NCI-H146 (cell line): ENCODE results near the gene FBXL13.
"Not testable (repeated sequence)": the region's sequence is repeated elsewhere in the genome, so short reads cannot be mapped to it uniquely, and the experiment has no call there.

Source experiments
- DNase-seq: peaks from one replicate; lab custom pipeline; 2025; lab: John Stamatoyannopoulos, UW

FBXL13 gene

DNA sequence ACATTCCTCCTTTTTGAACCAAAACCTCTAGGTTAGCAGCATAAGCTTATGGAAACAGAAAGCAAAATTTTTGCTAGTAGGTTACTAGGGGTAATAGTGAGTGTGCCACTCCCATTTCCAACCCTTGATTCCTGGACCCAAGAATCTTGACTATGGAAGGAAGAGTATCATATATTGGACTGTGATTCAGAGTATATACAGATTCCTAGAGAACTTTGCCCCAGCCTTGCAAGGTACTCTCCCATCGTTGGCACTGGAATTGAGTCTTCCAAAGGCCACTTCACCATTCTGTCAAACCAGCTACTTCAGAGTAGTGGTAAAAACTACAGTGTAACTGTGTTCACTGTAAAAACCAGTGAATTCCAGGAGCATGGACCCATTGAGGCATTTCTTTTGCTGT is 92.4 kb downstream of the FBXL13 start:
- DNase-seq = no peak

DNA sequence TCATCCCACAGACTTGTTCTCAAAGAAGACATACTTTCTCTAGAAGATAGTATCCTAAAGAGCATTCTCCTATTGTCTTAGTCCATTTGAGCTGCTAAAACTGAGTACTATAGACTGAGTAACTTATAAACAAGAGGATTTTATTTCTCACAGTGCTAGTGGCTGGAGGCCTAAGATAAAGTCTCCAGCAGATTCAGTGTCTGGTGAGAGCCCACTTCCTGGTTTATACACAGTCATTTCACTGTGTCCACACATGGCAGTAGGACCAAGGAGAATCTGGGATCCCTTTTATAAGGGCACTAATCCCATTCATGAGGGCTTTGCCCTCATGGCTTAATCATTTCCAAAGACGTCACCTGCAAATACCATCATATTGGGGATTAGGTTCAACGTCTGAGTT is 93.1 kb downstream of the FBXL13 start:
- no peak for DNase-seq

DNA sequence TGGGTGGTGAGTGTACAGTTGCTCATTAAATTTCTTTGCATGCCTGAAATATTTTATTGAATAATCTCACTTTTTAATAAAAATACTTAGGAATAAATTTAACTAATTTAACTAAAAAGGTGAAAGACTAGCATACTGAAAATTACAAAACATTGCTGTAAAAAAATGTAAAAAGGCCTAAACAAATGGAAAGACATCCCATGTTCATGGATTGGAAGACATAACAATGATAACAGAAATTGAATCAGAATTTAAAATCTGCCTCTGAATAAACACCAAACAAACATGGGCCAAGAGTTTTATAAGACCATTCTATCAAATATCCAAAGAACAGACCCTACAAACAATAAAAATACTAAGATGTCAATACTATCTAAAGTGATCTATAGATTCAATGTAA is 94.9 kb downstream of the FBXL13 start:
- no peak for DNase-seq

DNA sequence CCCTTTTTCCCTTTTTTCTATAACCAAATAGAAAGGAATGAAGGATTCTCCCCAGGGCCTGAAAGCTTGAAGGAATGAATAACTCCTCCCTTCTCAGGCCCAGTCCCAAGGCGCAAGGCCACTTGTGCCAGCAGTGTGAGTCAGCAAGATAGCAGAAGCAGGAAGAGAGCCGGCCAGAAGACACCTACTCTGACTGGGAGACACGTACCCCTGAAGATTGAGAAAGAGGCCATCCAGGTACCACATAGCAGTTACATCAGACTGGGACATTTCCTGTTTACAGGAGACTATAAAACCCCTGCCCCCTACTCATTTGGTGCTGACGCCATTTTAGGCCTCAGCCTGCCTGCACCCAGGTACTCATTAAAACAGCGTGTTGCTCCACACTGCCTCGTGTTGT is 96.3 kb downstream of the FBXL13 start:
- no peak for DNase-seq

DNA sequence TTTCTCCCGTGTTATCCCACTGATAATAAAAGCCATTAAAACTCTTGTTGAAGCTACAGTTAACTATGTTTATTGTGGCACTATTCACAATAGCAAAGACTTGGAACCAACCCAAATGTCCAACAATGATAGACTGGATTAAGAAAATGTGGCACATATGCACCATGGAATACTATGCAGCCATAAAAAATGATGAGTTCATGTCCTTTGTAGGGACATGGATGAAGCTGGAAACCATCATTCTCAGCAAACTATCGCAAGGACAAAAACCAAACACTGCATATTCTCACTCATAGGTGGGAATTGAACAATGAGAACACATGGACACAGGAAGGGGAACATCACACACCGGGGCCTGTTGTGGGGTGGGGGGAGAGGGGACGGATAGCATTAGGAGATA is 97.0 kb downstream of the FBXL13 start:
- DNase-seq = not testable (repeated sequence)

DNA sequence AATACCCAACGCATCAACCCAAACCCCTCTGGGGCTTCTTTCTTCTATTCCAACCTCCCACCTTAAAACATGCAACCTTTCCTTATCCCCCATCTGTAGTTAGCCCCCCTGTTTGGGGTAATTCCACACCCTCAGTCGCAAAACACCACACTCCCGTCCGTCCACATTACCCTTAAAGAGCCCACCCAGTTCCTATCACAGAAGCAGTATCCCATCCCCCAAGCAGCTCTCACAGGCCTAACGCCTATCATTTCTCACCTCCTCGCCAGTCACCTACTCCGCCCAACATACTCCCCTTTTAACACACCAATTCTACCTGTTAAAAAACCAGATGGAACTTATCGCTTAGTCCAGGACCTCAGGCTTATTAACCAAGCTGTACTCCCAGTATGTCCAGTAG is 98.1 kb downstream of the FBXL13 start:
- no peak for DNase-seq

DNA sequence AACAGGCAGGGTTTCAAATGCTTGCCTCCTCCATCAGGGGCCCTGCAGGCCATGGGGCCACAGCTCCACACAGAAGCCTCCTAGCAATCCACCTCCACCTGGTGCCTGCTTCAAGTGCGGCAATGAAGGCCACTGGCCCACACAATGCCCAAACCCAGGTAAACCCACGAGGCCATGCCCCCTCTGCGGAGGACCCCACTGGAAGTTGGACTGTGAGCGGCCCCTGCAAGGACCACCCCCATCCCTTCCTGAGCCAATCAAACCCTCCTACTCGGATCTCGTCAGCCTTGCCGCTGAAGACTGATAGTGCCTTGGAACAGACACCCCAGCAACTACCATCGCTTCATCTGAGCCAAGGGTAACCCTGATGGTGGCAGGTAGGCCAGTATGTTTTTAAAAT is 98.7 kb downstream of the FBXL13 start:
- DNase-seq = no peak

DNA sequence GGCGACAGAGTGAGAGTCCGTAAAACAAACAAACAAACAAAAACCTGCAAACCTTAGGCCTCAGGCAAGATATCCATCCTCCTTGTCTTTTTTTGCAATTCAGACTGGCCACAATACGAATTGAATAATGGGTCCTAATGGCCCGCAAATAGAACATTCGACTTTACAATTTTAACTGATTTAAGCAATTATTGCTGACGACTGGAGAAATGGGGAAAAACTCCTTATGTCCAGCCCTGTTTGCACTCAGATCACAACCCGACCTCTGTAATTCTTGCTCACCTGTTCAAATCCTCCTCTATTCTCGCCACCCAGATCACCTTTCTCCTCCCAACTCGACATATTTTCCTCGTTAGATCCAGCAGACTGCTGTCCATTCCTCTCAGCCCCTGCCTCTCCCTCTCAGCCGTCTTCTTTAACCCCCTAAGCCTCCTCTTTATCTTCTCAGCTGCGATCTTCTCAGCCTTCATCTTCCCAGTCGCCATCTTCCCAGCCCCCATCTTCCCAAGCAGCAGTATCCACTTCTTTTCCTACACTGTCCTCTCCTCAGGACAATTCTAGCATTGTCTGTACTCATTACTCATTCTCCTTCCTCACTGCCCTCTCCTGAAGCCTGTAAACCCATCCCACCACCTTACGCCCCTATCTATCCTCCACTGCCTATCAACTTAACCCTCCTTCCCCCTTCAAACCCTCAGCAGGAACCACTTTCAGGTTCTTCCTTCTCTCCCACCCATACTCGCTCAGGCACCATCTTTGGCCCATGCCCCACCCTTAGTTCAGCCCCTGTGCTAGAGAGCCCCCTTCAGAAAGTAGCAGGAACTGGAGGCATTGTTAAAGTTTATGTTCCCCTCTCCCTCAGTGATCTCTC is 100.0 kb downstream of the FBXL13 start:
- DNase-seq = no peak

DNA sequence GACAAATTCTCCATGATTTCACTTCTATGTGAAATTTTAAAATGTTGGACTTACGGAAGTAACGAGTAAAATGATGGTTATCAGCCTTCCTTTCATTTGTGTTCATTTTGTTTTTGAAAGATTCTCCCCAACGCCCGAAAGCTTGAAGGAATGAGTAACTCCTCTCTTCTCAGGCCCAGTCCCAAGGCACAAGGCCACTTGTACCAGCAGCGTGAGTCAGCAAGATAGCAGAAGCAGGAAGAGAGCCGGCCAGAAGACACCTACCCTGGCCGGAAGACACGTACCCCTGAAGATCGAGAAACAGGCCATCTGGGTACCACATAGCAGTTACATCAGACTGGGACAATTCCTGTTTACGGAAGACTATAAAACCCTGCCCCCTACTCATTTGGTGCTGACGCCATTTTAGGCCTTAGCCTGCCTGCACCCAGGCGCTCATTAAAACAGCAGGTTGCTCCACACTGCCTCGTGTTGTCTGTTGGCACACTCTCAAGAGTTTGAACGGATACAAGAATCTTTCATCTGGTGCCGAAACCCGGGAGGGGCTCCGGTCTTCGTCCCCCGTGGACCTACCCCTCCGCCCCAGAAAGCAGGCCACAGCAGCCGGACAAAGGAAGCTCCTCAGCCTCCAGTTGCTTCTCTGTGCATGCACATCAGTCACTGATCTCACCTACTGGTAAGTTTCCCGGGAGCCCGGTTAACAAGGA is 101.3 kb downstream of the FBXL13 start:
- DNase-seq = no peak

DNA sequence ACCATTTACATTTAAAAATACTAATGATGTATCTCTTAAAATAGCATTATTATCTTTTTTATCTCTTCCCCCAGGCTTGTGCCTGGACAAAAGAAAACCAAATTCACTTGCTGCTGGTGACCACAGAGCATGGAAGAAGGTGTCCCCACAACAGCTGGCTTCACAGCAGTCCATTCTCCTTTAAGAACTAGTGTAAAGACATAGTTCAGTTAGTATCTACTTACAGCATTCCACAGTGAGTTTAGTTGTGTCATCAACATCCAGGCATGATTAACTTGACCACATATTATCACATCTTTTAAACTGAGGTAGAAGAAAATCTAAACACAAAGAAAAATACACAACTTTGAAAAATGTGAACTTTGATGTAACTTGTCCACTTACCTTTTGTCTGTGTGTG is 106.8 kb downstream of the FBXL13 start:
- no peak for DNase-seq

DNA sequence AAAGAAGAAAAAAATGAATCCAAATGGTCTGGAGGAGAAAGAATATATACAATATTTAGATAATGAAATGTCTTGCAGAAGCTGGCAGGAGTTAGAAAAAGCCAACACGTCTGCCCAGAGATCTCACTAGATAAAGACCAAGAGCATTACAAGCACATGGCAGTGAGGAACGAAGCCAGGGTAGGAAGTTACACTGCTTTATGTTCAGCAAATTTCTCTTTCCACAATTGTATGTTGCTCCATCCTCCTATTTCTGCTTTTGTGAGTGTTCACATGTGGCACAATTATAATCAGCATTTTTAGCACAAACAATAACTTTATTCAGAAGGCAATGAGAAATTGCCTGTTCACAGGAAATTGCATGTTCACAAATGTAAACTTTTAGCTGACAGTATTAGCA is 108.1 kb downstream of the FBXL13 start:
- no peak for DNase-seq

DNA sequence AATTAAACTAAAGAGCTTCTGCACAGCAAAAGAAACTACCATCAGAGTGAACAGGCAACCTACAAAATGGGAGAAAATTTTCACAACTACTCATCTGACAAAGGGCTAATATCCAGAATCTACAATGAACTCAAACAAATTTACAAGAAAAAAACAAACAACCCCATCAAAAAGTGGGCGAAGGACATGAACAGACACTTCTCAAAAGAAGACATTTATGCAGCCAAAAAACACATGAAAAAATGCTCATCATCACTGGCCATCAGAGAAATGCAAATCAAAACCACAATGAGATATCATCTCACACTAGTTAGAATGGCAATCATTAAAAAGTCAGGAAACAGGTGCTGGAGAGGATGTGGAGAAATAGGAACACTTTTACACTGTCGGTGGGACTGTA is 112.6 kb downstream of the FBXL13 start:
- DNase-seq = not testable (repeated sequence)

DNA sequence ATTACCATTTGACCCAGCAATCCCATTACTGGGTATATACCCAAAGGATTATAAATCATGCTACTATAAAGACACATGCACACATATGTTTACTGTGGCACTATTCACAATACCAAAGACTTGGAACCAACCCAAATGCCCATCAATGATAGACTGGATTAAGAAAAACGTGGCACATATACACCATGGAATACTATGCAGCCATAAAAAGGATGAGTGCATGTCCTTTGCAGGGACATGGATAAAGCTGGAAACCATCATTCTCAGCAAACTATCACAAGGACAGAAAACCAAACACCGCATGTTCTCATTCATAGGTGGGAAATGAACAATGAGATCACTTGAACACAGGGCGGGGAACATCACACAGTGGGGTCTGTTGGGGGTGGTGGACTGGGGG is 116.6 kb downstream of the FBXL13 start:
- DNase-seq = not testable (repeated sequence)

DNA sequence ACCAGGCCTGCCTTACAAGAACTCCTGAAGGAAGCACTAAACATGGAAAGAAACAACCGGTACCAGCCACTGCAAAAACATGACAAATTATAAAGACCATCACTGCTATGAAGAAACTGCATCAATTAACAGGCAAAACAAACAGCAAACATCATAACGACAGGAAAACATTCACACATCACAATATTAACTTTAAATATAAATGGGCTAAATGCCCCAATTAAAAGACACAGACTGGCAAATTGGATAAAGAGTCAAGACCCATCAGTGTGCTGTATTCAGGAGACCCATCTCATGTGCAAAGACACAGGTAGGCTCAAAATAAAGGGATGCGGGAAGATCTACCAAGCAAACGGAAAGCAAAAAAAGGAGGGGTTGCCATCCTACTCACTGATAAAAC is 120.2 kb downstream of the FBXL13 start:
- DNase-seq = not testable (repeated sequence)

DNA sequence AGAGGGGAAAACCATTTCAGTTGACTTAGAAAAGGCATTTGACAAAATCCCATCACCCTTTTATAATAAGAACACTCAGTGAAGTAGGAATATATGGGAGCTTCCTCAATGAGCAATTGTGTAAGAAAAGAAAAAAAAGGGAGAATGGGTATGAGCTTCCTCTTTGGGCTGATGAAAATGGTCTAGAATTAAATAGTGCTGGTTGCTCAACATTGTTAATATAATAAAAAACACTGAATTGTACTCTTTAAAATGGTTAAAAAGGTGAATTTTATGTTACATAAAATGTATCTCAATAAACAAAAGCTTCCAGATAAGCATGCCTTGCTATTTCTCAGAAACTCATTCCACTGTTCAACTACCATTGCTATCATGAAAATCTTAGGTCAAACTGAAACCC is 121.2 kb downstream of the FBXL13 start:
- DNase-seq = no peak

DNA sequence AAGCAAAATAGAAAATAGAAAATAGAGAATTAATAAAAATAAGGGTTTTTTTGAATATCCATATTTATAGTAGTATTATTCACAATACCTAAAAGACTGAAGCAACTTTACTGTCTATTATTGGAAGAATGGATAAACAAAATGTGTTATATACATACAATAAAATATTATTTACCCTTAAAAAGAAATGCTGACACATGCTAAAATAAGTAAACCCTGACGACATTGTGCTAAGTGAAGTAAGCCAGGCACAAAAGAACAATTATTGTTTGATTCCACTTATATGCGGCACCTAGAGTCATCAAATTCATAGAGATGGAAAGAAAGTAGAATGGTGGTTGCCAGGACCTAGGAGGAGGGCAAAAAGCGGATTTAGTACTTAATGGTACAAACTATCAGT is 122.8 kb downstream of the FBXL13 start:
- DNase-seq = no peak

DNA sequence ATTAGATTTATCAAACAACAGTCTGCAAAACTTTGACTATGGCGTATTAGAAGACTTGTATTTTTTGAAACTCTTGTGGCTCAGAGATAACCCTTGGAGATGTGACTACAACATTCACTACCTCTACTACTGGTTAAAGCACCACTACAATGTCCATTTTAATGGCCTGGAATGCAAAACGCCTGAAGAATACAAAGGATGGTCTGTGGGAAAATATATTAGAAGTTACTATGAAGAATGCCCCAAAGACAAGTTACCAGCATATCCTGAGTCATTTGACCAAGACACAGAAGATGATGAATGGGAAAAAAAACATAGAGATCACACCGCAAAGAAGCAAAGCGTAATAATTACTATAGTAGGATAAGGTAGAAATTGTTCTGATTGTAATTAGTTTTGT is 130.4 kb downstream of the FBXL13 start:
- no peak for DNase-seq

DNA sequence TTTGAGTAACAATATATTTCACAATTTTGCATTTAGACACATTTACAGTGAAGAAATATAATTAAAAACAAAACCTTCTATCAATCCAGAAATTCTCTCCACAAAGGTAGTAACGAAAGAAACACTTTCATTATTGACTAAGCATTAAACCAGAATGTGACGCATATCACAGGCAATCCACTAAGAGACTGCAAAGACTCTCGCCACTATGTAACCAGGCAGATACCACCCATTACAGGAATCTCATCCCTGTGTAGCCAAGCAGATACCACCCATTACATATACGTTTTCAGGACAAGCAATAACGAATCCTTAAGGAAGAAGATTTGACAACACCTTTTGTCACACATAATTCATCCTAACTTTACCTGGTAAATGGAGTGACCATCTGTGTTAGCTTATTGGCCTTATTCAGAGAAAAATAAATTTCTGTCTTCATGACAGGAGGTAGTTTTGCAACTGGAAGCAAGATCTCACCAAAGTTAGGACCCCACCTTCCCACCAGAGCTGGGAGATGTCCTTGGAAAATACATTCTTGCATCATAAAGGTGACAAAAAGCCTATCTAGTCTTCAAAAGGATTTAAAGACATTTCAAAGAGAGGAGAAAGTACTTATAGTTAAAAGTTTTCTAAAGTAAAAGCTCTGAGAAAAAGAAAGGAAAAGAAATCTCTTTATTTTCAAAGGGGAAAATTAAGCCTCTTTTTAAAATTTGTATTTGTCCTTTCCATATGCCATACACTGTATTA is 131.0 kb downstream of the FBXL13 start:
- no peak for DNase-seq

DNA sequence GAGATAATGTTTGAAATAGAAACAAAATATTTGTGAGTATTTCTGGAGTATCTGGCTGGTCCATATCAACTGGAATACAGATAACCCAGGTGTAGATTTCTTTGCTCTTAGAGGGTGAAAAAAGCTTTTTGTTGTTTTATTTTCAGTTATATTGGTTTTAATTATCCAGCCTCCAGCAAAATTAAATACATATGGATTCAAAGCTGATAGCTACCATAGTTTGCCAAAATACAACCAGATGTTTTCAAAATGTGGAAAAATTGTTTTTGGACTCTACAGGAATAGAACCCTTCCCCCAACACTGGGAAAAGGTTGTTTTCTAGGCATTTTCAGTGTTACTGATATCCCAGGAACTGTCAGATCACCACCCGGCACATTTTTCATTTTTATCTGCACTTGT is 131.7 kb downstream of the FBXL13 start:
- no peak for DNase-seq

DNA sequence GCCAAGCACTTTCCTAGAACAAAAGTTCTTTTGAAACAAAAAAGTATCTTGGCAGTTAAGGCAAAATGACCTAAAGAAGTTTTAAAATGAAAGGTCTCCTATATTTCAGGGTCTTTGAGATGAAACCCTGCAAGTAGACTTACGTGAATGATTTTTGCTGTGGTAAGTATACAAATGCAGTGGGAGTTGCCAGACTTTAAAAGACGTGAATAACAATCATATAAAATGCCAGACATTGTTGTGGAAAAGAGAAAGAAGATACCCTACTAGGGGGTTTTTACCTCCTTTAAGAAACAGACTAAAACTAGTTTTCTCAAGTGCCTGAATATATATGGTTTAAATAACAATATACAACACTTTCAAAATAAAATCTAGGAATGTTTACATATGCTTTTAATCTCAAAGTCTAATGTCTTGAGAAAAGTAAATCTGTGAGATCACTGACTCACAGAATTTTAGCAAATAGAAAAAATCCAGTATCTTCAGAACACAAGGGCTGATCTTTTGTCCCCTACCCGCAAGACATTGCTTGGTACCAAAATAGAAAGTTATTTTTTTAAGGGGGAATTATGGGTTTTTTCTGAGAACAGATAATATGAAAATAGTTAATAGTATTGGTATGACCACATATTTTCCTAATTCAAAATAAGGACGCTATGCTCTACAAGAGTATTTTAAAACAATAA is 132.3 kb downstream of the FBXL13 start:
- DNase-seq = no peak

DNA sequence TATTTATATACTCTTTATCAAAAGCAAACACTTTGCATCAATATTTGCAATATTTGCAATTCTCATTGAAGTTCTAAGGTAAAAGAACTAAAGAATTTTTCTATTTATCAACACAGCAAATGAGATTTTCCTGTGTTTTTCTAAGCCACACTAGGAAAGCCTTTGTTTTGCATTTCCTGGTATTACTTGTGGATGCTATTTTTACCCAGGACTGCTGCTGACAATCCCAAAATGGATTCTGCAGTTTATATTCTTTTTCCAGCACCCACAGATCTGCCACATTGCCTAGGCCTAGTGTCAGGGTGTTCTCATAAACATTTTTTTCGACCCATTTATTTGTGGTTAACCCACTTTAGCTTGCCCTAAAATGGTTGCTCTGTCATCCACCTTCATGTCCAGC is 135.9 kb downstream of the FBXL13 start:
- DNase-seq = no peak

DNA sequence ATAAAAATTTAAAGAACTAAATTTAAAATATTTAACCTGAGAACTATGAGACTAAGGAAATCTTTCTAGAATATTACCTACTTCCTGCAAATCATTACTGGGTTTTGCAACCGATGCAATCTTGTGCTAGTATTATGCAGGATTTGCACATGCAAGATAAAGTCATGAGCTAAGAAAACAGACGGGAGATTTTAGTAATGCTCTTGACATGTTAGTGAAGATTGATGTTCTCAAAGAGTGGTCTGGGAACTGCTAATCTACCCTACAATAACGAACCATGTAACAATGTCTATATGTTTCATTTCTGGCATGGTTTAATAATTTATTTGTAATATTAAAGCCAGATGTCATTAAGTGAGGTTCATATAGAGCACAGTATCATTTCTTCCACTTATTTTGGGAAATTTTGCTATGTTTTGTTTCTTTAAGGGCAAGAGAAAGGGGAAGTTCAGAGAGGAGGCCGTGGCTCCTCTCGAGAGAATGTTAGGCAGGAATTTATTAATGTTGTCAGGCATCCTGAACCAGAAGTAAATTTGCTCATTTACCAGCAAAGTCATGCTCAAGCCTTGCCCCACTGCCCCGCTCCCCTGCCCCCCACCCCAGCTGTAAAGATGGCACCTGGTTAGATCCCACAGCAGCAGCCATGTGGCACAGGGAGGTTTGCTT is 139.0 kb downstream of the FBXL13 start:
- DNase-seq = no peak
